Thyroid gland (tissue), 4 donors: Measurements from ENCODE around the gene SPATA9. TPM values are rescaled to one million over a fixed set of nuclear protein-coding genes. Genes with fewer than 3 reads are reported as not detected.
A peak's percentile ranks its signal among the peaks of the same experiment; 100 is the strongest.
"Not testable (repeated sequence)": the region's sequence is repeated elsewhere in the genome, so short reads cannot be mapped to it uniquely, and the experiment has no call there.

Experiments used
- DNase-seq, 2 donors: peaks; one replicate each; pipeline ENCODE4 v3.0.0-alpha.2; 2019
- H3K27ac ChIP-seq, 3 donors: fragments of 200-600 bp; sonication (generic); 1 replicate in 2 of 3; 2 replicates in 1 of 3; pipeline ENCODE4 v1.5.1; 2016 to 2019; ENCODE audit warnings: mild to moderate bottlenecking in 1 of 3, moderate library complexity in 1 of 3
- H3K27me3 ChIP-seq: fragments of 200-600 bp; sonication (generic); one replicate; pipeline ENCODE4 v1.5.1; 2019
- H3K36me3 ChIP-seq, 2 donors: fragments of 200-600 bp; sonication (generic); one replicate each; pipeline ENCODE4 v1.5.1; 2016 to 2019
- H3K4me1 ChIP-seq, 2 donors: fragments of 200-600 bp; sonication (generic); one replicate each; pipeline ENCODE4 v1.5.1; 2017 to 2019
- H3K4me3 ChIP-seq, 3 donors: fragments of 200-600 bp; sonication (generic); replicated peaks in 1 of 3; 1 replicate in 2 of 3; 2 replicates in 1 of 3; pipeline ENCODE4 v1.5.1; 2016; ENCODE audit warnings: mild to moderate bottlenecking in 1 of 3
- H3K9me3 ChIP-seq: fragments of 200-600 bp; sonication (generic); one replicate; pipeline ENCODE4 v1.5.1; 2017
- POLR2A ChIP-seq, 2 donors: fragments of 450-650 bp; IDR thresholded peaks; one replicate each; pipeline ENCODE4 v1.6.1; 2017; ENCODE audit warnings: antibody characterized with exemption in 2 of 2, mild to moderate bottlenecking in 2 of 2, moderate library complexity in 1 of 2
- whole genome bisulfite sequencing, 2 donors: methylation state at CpG; one replicate each; pipeline ENCODE4 v1.1.5; 2017; 5-methylcytosine and 5-hydroxymethylcytosine counted together
- intact Hi-C: fragments of 100-400 bp; cut with DNase I; formaldehyde crosslinking; loops from one replicate; pipeline ENCODE4 v1.15.1; 2023
- total RNA-seq, 4 donors: library from RNA; depleted of rRNA; stranded (reverse); fragments of >200 nt; gene quantifications; one replicate each; pipeline ENCODE4 v1.2.3, GENCODE V29; 2016
- TF ChIP-seq, protein P1 (sequence below), 6 experiments: fragments of 200-600 bp in 3 of 6; fragments of 450-650 bp in 3 of 6; sonication (generic) in 3 of 6; IDR thresholded peaks; one replicate each; pipeline ENCODE4 v1.5.1; 2016 to 2019; ENCODE audit warnings: antibody characterized with exemption in 6 of 6, mild to moderate bottlenecking in 2 of 6, inconsistent platforms in 1 of 6, moderate library complexity in 1 of 6

Gene SPATA9
- total RNA-seq, 4 donors from 2014 or later, result not detected

DNA sequence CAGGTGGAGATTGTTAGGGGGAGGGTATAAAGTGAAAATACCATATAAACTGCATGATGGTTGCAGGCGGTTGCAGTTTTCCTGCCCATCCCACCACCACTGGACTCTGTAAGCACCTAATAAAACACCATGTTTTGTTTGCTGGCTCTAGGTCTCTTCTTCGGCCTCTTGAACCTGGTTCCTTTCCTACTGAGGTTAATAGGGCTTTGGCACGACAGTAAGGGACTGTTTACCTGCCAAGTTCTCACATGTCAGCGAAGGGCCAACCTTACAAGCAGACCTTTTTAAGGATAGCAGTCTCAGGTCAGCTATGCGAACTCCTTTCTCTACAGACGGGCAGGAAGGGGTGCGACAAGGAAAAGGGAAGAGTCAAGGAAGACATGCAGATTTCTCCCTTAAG is 39.6 kb downstream of the SPATA9 start:
- no peaks in the 10 kb centered on the region for H3K9me3 ChIP-seq
- H3K36me3 ChIP-seq, result no peaks in the 10 kb centered on the region
- H3K4me1 ChIP-seq, result peaks cover 3 to 14% of the 10 kb centered on the region in 2 donors
- intact Hi-C loops, result loop anchor here (5.0 to 10.0 kb wide), 3 partner anchors 199 to 962 kb away; no protein-coding TSS in a partner anchor
- no peak overlapping the region for H3K27ac ChIP-seq
- TF ChIP-seq, protein P1, sequence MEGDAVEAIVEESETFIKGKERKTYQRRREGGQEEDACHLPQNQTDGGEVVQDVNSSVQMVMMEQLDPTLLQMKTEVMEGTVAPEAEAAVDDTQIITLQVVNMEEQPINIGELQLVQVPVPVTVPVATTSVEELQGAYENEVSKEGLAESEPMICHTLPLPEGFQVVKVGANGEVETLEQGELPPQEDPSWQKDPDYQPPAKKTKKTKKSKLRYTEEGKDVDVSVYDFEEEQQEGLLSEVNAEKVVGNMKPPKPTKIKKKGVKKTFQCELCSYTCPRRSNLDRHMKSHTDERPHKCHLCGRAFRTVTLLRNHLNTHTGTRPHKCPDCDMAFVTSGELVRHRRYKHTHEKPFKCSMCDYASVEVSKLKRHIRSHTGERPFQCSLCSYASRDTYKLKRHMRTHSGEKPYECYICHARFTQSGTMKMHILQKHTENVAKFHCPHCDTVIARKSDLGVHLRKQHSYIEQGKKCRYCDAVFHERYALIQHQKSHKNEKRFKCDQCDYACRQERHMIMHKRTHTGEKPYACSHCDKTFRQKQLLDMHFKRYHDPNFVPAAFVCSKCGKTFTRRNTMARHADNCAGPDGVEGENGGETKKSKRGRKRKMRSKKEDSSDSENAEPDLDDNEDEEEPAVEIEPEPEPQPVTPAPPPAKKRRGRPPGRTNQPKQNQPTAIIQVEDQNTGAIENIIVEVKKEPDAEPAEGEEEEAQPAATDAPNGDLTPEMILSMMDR (IDR thresholded peaks at IDR 0.05), result no peak
- no peak for TF ChIP-seq POLR2A (IDR thresholded peaks at IDR 0.05)
- DNase-seq, result no peak
- 84 to 89% methylated on average over 7 of the region's 7 CpGs for WGBS, 2 donors
- H3K4me3 ChIP-seq, result no peak overlapping the region
- no peaks in the 10 kb centered on the region for H3K27me3 ChIP-seq

DNA sequence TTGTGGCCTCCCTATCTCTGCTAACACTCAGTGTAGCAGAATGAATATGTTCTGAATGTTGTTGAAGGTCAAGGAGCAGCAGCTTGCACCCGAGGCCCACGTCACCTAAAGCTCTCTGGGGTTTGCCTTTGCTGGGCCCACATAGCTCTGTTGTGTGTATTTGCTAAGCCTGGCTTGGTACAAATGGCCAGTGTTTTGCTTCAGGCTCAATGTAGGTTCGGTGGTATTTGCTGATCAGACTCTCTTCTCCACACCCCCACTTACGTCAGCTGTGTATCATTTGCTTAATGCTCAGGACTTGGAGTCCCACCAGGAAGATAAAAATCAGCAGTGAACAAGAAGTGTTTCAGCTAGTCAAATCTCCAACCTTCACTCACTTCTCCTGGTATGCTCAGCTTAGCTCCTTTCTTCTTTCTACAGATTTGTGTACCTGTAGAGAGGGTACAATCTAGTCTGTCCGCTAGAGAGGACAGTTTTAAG is 41.0 kb downstream of the SPATA9 start:
- no peaks in the 10 kb centered on the region for H3K36me3 ChIP-seq
- intact Hi-C loops, result loop anchor here (5.0 to 10.0 kb wide), 3 partner anchors 201 to 963 kb away; no protein-coding TSS in a partner anchor
- peak in 1 of 2 donors; percentile 5 for DNase-seq
- H3K27me3 ChIP-seq, result no peaks in the 10 kb centered on the region
- peaks cover 0 to 6% of the 10 kb centered on the region in 2 donors for H3K4me1 ChIP-seq
- no peaks in the 10 kb centered on the region for H3K9me3 ChIP-seq
- TF ChIP-seq POLR2A (IDR thresholded peaks at IDR 0.05), result peak in 1 of 2 donors; percentile 69
- TF ChIP-seq, protein P1 (IDR thresholded peaks at IDR 0.05), result no peak
- H3K27ac ChIP-seq, result peak overlapping the region in 1 of 3 donors; percentile 71
- WGBS, 2 donors, result 73 to 81% methylated on average over 5 of the region's 5 CpGs
- H3K4me3 ChIP-seq, result no peak overlapping the region

DNA sequence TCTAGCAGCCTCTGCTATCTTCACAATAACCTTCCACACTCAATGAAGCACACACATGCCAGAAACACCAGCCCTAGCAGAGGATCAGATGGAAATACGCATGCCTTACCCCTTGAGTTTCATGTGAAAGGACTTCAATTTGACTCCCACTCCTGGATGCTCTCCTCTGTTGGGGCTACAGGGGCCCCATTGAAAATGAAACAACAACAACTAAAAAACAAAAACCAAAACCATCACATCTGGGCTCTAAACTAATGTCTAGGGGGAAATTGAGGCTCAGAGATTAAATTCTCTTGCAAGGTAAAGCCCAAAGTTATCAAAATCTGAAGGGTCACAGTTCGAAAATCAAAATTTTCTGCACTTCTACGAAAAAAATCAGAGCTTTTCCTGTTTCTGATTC is 44.2 kb downstream of the SPATA9 start:
- TF ChIP-seq, protein P1 (IDR thresholded peaks at IDR 0.05), result no peak
- Histone ChIP-seq H3K36me3 (no peaks in the 10 kb centered on the region), H3K27ac (no peak overlapping the region), H3K27me3 (no peaks in the 10 kb centered on the region), H3K4me3 (no peak overlapping the region), H3K4me1 (no peaks in the 10 kb centered on the region), H3K9me3 (no peaks in the 10 kb centered on the region)
- intact Hi-C loops, result no loop called here
- no peak for DNase-seq
- 84 to 91% methylated on average over 3 of the region's 3 CpGs for WGBS, 2 donors

DNA sequence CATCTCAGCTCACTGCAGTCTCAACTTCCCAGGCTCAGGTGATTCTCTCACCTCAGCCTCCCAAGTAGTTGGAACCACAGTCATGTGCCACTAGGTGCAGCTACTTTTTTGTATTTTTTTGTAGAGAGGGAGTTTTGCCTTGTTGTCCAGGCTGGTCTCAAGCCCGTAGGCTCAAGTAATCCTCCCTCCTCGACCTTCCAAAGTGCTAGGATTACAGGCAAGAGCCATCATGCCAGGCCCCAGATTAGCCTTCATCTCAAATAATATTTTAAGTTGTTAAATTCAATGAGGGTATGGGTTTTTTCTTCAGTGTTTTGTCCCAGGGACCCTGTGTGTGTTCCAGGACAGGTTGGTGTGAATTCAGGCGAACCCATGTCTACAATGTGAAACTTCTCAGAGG is 48.7 kb downstream of the SPATA9 start:
- H3K9me3 ChIP-seq, result no peaks in the 10 kb centered on the region
- no peaks in the 10 kb centered on the region for H3K36me3 ChIP-seq
- WGBS, 2 donors, result 92 to 96% methylated on average over 3 of the region's 3 CpGs
- no peak for TF ChIP-seq POLR2A (IDR thresholded peaks at IDR 0.05)
- TF ChIP-seq, protein P1 (IDR thresholded peaks at IDR 0.05), result no peak
- H3K4me3 ChIP-seq, result no peak overlapping the region
- H3K27me3 ChIP-seq, result no peaks in the 10 kb centered on the region
- DNase-seq, result no peak
- no peak overlapping the region for H3K27ac ChIP-seq
- H3K4me1 ChIP-seq, result no peaks in the 10 kb centered on the region
- intact Hi-C loops, result no loop called here

- TF ChIP-seq, protein P1 (IDR thresholded peaks at IDR 0.05), result no peak
- no peak for TF ChIP-seq POLR2A (IDR thresholded peaks at IDR 0.05)
- H3K36me3 ChIP-seq, result no peaks in the 10 kb centered on the region
- DNase-seq, result no peak
- intact Hi-C loops, result no loop called here
- no peaks in the 10 kb centered on the region for H3K27me3 ChIP-seq
- H3K27ac ChIP-seq, result no peak overlapping the region
- H3K9me3 ChIP-seq, result no peaks in the 10 kb centered on the region
- H3K4me3 ChIP-seq, result no peak overlapping the region
- WGBS, 2 donors, result 97 to 98% methylated on average over 3 of the region's 3 CpGs
- no peaks in the 10 kb centered on the region for H3K4me1 ChIP-seq
Measured at GRCh38 chr5:95633671-95634070, 49.1 kb downstream of the SPATA9 start.

DNA sequence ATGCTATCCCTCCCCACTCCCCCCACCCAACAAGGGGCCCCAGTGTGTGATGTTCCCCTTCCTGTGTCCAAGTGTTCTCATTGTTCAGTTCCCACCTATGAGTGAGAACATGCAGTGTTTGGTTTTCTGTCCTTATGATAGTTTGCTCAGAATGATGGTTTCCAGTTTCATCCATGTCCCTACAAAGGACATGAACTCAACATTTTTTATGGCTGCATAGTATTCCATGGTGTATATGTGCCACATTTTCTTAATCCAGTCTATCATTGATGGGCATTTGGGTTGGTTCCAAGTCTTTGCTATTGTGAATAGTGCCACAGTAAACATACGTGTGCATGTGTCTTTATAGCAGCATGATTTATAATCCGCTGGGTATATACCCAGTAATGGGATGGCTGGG is 49.8 kb downstream of the SPATA9 start:
- H3K27me3 ChIP-seq, intact Hi-C loops, DNase-seq, H3K9me3 ChIP-seq, H3K4me1 ChIP-seq, H3K36me3 ChIP-seq, H3K27ac ChIP-seq, H3K4me3 ChIP-seq: not testable (repeated sequence)
- 100% methylated on average over 2 of the region's 2 CpGs for WGBS, 2 donors
